ENCODE data around the gene NUP133.

DNA sequence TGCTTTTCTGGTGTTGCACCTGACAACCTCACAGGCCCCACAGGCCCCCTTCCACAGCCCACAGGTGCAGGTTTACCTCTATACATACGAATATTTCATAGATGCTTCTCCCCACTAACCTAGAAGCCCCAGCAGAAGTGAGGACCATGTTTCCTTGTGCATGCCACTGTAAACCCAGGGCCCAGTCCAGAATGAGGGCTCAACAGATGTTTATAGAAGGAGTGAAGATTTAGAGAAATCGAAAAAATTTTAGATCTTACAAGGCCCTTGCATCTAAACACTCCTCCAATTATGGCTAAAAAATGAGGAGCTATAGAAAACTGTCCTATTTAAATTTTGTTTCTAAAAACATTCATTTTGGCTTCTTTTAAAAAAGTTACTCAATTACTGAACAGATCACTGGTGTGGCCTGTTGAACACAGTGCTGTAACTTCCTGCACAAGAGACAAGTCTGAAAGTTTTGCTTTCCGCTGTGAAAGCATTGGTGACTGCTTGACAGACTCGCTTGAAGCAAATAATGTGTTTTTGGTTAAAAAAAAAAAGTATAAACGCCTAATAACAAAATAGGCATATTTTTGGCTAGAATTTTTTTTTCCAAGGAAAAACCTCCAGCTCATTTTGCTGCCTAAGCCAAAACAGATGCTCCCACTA lies 49.2 kb upstream of the NUP133 start:
- no peak for TF ChIP-seq FOXP1 (CRISPR knock-in tag; IDR thresholded peaks at IDR 0.05; ENCODE audit: borderline replicate concordance)
- no peak for TF ChIP-seq USF2 (CRISPR knock-in tag; IDR thresholded peaks at IDR 0.05)
- TF ChIP-seq GABPB1 (CRISPR knock-in tag; IDR thresholded peaks at IDR 0.05): no peak
